SK-N-DZ (cell line): ENCODE results near the gene SPP2.
A peak's percentile ranks its signal among the peaks of the same experiment; 100 is the strongest.

Experiments
- DNase-seq: peaks from one replicate; pipeline ENCODE4 v3.0.0-alpha.2; 2015; ENCODE audit warnings: low spot score

SPP2 gene

DNA sequence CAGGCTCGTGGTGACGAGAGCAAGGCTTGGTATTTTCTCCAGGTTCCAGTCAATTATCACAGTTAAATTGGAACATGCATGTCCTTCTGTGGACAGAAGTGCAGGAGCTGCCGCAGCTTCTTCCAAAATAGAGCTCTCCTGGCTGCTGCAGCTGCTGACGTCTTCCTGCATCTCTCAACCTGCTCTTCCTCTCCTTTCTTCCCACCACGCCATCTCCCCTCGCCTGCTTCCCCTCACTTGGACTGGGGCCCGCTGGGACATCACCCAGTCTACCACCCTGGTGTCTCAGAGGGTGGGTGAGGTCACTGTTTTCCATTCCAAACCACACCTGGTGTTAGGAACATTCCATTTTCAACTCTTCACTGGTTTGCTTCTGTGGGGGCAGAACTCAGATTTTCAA is 41.4 kb downstream of the SPP2 start:
- DNase-seq: no peak

DNA sequence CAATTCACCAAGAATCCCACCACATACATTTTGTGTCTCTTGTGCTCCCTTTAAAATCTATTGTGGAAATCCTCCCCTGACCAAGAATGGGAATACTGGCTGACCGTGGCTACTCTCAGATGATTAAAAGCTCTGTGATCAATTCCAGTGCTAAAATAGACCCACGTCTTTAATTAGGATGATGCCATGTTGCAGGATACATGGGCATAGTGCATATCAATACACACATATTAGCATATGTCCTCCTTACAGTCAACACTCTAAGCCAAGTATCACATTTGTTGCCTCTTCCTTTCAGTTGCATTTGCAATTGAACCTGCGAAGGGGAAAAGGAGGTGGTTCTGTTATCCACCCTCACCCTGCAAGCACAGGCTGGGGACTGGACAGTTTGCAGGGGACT is 41.8 kb downstream of the SPP2 start:
- DNase-seq: no peak

DNA sequence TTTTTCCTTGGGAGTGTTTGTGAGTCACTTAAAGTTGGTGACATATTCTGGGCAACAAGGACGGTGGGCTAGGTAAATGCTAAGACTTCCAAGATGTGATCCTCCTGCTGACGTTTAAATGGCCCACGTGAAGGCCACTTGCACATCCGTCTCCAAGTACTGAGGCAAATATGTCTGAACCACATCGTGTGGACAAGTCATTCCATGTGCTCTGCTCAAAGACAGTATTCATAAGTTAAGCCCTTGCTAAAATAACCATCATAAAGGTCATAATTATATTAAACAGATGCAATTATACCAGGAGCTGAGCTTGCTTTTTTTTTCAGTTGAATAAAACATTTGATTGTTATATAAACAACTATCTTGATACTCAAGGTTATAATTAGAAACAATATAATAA is 44.8 kb downstream of the SPP2 start:
- no peak for DNase-seq

DNA sequence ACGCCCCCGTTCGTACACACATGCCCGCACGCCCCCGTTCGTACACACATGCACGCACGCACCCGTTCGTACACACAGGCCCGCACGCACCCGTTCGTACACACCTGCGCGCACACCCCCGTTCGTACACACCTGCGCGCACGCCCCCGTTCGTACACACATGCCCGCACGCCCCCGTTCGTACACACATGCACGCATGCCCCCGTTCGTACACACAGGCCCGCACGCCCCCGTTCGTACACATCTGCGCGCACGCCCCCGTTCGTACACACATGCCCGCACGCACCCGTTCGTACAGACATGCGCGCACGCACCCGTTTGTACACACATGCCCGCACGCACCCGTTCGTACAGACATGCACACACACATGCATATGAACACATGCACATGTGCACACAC is 45.7 kb downstream of the SPP2 start:
- no peak for DNase-seq

DNA sequence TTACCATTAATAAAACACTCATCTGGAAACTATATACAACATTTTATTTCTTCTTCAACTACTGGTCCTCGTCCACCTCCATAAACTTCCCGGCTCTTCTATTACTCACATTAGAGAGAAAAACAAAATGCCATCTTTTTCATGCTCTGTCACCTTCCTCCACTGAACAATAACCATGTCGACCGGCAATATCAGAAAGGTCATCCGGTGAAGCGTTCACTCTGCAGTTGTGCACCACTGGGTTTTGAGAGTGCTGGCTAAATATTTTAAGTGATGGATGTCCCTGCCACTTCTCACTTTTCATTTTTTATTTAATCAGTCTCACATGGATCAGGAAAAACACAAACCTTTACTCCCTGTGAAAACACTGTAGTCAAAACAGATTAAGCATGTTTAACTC is 48.2 kb downstream of the SPP2 start:
- peak; percentile 37 for DNase-seq

DNA sequence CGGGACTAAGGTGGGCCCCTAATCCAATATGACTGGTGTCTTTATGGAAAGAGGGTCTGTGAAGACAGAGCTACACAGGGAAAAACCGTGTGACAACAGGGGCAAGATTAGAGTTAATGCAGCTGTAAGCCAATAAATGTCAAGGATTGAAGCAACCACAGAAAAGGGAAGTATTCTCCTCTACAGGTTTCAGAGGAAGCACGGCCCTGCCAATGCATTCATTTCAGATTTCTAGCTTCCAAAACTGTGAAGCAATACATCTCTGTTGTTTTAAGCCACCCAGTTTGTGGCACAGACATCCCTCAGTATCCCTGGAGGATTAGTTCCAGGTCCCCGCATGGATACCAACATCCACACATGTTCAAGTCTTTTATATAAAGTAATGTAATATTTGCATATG is 48.8 kb downstream of the SPP2 start:
- DNase-seq: peak; percentile 33

DNA sequence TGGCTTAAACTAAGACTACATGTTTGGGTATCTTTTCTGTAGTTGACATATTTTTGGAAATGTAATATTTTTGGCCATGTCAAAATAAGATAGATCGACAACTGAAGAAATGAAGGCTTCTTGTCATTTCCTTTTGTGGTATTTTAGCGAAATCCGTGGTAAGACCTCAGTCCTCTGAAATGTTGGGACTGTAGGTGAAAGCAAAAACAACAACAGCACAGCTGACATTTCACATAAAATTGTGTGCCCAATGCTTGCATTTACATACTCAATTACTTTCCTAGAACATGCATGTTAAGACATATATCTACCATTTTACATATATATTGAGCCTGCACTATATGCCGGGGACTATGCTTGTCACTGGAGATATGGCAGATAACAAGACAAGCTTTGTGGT is 50.2 kb downstream of the SPP2 start:
- DNase-seq: no peak

DNA sequence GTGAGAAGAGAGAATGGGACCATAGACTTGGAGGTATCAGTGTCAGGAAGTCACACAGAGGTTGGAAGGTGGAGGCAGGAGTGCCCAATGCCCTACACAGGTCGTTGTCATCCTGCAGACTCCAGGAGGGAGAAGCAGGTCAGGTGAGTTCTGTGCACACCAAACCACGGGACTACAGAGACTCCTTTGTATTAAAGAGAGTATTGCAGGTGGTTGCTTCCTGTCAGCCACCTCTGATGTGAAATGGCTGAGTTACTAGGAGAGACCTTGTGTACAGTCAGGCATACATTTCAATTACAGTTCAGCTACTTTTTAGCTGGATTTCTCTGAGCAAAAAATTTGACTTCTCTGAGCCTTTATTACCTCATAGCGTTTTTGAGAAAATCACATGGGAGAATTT is 51.6 kb downstream of the SPP2 start:
- DNase-seq: no peak

DNA sequence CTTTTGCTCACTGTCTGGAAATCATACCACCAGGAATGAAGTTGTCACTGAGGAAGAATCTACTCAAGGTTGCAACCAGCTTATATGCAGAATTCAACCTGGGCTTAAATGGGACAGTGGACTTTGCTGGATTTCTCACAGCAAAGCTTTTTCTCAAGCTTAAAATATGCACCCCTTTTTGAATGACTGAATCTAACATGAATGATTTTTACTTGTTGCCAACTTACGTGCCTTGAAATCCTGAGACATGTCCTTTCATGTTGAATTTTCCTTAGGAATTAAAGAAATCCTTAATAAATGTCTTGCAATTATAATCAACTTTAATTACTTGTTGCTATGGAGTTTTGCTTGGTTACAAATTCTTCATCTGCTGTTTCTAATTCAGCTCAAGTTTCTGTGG is 57.4 kb downstream of the SPP2 start:
- DNase-seq: no peak

DNA sequence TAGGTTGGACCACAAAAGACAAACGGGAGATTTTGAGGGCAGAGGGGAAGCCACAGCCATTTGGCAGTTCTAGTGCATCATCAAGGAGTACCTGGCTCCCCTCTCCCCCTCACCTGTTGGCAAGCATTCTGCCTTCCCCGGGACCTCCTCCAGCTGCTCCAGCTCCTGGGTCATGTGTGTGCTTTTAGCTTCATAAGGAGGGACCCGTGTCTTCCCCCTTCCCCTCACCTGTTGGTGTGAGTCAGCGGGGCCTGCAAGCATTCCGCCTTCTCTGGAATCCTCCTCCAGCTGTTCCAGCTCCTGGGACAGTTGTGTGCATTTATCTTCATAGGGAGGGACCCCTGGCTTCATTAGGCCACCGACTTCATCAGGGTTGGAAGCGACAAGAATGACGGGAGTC is 58.8 kb downstream of the SPP2 start:
- no peak for DNase-seq

DNA sequence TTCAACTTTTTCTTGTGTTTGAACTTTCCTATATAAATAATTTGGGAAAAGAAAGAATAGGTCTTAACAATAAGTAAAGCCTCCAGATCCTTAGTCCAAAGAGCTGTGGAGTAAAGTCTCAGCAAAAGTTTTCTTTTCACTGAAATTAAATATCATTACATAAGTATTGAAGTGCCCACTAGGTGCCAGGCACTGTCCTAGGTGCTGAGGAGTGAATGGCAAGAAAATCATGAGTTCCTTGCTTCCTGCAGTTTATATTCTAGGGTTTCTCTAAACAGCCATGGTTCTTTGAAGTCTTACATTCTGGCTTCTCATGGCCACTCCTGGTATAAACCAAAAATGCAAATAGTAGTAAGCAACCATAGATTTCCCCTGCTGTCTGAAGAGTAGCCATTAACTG is 59.7 kb downstream of the SPP2 start:
- DNase-seq: no peak

DNA sequence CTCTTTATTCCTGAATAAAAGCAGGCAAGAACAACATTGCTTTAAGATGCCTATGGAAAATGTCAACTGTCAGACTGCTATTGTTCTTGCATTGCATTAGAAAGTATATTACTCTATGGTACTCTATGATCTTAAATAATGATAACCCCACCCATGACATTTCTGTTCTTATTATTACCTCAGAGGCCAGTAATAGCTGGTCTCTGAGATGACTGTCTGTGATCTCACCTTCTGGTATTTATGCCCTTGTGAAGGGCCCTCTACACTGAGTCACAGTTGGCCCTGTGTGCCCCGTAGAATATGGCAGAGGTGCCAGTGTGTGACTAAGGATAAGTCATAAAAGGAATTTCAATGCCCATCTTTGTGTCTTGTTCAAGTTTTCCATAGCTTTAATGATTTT is 61.0 kb downstream of the SPP2 start:
- no peak for DNase-seq

DNA sequence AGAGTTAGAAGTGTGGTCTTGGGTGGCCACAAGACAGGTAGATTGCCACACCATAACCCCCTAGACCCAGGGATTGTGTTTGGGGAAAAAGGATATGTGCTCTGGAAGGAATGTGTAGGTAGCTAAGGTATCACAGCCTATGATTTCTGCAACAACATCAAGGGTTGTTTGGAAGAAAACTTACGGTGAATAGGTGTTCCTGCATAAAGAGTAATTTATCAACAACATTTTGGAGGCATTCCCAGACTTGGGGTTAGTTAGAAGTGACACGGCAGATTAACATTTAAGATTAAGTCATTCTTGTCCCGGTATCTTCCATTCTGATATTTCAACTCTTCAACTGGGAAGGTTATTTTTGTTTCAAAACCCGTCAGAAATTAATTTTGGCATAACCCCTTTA is 65.5 kb downstream of the SPP2 start:
- no peak for DNase-seq

DNA sequence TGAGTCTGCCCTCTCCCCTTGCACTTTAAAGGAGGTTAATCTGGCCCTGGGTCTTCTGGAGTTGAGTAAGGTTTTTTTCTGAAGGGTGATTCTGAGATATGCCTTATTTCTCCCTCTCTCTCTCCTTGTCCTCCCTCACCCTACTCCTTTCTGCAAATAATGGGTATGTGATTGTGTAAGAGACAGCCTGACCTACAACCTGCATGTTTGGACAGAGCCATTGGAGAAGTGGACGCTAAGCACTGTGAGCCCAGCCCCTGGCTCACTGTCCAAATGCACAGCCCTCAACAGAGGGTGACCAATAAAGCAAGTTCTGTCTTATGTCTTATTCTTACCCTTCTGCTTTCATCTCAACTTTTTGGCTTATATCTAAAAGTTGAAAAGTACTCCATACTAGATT is 71.5 kb downstream of the SPP2 start:
- no peak for DNase-seq

DNA sequence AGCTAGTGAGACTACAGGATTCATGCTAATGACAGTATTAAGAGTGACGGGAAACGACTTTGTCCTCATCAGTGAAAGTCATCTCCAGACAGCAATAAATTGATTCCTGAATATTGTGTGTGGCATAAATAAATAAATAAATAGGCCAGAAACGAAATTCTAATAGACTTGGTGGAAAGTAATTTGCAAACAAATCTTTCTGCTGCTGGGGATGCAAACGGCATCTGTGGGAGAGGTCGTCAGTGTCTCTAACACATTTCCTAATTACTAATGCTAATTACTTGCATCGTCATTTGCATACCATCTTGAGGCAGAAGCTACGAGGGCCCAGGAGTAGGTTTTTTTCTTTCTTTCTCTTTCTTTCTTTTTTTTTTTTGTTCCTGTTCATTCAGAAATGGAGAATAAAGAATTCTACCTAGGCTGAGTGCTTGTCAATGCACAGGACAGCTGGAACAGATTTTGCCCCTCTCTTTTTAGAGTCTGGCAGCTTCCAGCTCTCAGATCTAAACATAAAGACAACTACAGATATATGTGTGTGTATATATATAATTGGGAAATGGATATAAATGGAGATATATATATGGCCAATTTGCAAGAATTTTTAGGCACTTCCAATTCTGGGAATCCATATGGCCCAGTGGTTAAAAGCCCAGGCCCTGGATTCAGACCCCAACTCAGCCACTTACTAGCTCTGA is 75.1 kb downstream of the SPP2 start:
- DNase-seq: no peak

DNA sequence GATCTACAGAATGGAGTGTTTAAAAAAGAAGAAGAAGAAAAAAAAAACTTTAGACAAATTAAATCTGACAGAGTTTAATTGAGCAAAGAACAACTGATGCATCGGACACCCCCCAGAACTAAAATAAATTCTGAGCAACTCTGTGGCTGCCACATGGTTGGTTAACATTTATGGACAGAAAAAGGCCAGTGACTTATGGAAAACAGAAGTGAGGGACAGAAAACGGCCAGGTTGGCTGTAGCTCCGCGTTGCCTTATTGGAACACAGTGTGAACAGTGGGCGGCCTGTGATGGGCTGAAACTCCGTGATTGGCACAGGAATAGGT is 75.6 kb downstream of the SPP2 start:
- DNase-seq: no peak
